Measurements from ENCODE around the gene DNAJB11.
"Not testable (repeated sequence)": the region's sequence is repeated elsewhere in the genome, so short reads cannot be mapped to it uniquely, and the experiment has no call there.

Gene DNAJB11

GRCh38 chr3:186620213-186621092 is 49.9 kb downstream of the DNAJB11 start:
- no peak for DNase-seq

DNA sequence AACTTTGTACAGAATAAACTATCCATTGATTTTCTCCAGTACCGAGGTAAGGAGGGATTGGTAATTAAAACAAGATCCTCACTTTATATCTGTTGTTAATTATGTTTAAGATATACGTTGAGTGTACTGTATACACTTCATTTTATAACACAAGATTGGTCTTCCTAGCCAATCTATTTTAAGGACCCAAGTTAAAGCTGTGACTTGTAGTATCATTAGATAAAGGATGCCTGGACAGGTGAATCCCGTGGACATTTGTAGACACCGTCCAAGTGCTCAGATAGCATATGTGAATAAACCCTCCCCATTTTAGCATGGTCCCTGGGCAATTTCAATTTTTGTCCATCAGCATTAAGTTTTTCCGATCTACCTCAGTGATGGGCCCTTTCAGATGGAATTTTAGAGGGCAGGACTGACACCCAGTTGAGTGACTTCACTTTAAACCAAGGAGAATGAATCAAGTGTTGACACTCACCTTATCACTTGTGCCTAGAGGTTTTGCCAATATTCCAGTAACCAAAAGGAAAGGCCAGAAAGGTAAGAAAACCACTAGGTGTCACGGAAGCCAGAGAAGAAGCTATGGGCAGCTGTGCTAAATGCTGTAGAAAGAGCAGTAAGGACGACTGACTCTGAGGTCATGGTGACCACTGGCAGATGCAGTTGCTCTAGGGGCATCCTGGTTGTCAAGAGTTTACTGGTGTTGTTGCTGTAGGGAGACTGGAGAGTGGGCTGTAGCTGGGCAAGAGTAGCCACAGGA is 51.6 kb downstream of the DNAJB11 start:
- no peak for DNase-seq

DNA sequence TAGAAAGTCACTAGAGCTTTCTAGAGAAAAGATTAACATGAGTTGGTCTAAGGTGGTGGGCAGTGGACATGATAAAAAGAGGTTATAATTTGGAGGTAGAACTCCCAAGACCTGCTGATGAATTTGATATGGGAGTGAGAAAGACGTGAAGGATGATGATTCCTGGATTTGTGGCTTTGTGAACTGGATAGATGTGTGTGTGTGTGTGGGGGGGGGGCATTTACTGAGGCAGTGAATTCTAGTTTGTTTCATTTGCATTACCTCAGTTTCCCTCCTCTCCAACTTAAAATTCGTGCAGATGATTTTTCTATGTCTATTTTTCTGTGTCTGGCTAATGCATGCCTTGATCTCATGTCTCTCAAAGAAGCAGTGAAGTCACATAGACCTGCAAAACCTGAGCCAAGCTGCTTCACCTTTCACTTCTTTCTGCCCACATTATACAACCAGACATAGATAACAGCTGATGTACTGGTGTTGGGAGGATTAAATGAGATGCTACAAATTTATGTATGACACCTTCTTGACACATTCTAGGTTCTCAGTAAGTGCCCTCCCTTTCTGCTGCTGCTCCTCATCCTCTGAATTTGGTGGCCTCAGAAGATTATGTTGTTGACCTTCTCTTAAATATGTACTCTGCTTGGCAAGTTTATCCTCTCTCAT is 52.3 kb downstream of the DNAJB11 start:
- DNase-seq, result no peak

DNA sequence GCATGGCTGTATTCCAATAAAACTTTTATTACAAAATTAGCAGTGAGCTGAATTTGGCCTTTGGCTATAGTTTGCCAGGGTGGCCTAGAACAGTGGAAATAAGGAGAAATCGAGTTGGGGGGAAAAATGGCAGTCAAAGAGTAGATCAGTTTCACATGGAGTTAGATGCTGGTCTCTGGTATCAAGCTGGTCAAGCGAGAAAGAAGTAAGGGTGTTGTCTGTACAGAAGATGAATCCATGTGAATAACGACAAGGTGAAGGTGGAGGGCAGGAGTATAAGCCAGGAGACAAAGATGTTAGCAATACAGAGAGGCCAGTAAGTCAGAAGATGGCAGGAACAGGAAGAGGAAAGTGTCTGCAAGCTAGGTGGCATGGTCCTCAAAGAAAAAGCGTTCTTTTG is 54.1 kb downstream of the DNAJB11 start:
- DNase-seq, result no peak

DNA sequence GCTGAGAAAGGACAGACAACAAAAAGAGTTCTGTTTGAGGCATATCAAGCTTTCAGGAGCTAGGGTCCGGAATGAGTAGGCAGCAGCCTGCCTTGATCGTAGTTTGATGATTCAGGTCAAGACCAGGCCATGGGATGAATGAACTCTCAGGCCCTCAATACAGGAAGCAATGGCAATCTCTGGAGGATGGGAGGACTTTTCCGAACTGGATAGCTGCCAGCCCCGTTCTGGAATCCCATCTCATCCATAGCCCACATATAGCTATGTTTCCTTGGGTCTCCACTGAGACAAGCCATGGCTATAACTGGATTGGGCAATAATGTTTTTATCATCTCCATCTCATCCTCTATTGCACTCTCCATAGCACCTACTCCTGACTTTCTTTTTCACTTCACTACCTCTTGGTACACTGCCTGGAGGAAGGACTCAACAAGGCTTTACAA is 55.1 kb downstream of the DNAJB11 start:
- no peak for DNase-seq

GRCh38 chr3:186626254-186626847 is 55.8 kb downstream of the DNAJB11 start:
- no peak for DNase-seq

DNA sequence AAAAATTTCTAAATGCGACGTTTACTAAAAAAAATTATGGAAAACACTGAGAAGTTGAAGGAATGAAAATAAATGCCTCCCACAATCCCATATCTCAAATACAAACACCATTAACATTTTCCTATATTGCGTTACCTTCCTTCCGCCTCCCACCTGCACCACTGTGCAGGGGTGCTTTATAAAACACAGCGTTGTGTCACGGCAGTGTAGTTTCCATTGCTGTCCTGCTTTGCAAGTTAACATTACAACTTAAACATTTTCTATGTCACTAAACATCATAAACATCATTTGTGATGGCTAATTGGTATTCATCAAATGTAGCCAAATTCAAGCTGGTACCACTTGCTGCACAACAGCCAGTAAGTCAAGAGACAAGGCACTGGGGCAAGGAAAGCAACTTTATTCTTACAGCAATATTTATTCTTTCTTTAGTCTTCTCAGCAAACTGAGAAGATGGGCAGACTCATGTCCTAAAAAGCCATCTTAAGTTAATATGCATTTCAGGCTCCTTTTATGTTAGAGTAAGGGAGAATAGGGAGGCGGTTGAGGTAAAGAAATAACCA is 57.4 kb downstream of the DNAJB11 start:
- no peak for DNase-seq

- no peak for DNase-seq
Observed at GRCh38 chr3:186628756-186629155, 58.2 kb downstream of the DNAJB11 start.

GRCh38 chr3:186630950-186631641 is 60.6 kb downstream of the DNAJB11 start:
- DNase-seq, result no peak

DNA sequence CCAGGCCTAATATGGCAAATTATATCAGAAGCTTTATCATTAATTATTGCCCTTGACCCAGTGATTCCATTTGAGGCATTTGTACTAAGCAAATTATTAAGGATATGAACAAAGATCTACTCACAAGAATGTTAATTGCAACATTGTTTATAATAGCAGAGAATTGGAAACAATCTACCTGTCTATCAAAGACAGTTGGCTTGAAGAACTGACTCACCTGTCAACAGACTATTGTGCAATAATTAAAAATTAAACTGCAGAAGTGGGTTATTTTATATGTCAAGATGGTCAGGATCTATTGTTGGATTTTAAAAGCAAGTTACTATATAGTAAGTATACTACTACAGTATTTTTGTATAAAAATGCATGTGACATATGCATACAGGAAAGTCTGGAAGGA is 63.0 kb downstream of the DNAJB11 start:
- no peak for DNase-seq

- DNase-seq, result not testable (repeated sequence)
Observed at GRCh38 chr3:186634207-186634606, 63.7 kb downstream of the DNAJB11 start.

All from activated CD4-positive, alpha-beta T cell treated with anti-CD3 and anti-CD28 coated beads for 1 hour (primary cell).